Left cardiac atrium (tissue), 4 donors: Measurements from ENCODE around the gene SLC7A4. TPM values are rescaled to one million over a fixed set of nuclear protein-coding genes. Genes with fewer than 3 reads are reported as not detected.
A peak's percentile ranks its signal among the peaks of the same experiment; 100 is the strongest.

Source experiments
- ATAC-seq, 2 donors: fragments of 200-7000 bp; cut with Tn5 transposase; one replicate each; pipeline ENCODE4 v1.9.1; 2020; ENCODE audit warnings: mild to moderate bottlenecking in 2 of 2, moderate library complexity in 2 of 2
- DNase-seq: peaks from one replicate; pipeline ENCODE4 v3.0.0-alpha.2; 2020
- intact Hi-C, 2 donors: fragments of 100-400 bp; cut with DNase I; formaldehyde crosslinking; loops; one replicate each; pipeline versions ENCODE4 v1.14.1 to v1.15.1; 2022 to 2023
- total RNA-seq, 2 donors: library from RNA; stranded (reverse); fragmentation: NEBNext Ultra II Directional; extraction: Animal tissue kit (Norgen Biotek cat#: 25700); gene quantifications; one replicate each; pipeline ENCODE4 v1.2.1, GENCODE V29; 2021
- donor health status: DM: no; HTN: yes; CAD: no.
- donor health status: DM: no; HTN: yes; CAD: no; lungs with severe emphysema.
- donor health status: DM: yes; HTN: yes; CAD: no.
- donor health status: Dilated cardiomyopathy.

The SLC7A4 gene
- total RNA-seq, 2 donors from 2014 or later: 0.47 to 0.68 TPM

DNA sequence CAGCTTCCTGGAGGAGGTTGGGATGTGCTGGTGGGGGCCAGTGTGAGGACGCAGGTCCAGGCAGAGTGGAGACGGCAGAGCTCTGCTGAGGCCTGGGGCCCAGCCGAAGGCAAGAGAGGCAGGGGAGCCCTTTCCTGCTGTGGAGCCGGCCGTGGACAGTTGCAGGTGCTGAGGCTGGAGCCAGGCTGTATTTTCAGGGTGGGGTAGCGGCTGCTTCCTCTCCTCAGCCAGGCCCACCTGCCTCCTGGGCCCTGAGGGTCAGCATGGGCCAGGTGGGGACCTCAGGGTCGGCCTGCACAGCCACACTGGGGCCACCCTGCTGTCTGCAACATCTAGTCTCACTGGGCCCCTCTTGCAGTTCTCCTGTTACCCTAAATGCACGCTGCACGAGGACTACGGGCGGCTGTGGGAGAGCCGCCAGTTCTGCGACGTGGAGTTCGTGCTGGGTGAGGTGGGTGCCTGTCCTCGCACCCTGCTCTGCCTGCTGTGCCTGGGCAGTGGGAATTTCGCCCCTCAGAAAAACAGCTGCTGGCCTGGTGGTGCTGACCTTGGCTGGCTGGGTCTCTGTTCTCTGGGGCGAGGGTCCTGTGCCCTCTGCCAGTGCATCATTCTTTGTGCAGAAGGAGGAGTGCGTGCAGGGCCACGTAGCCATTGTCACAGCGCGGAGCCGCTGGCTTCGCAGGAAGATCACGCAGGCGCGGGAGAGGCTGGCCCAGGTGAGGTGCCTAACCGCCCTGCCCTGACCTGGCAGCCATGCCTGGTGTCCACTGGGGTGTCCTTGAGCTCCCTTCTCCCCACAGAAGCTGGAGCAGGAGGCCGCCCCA is 38.8 kb downstream of the SLC7A4 start:
- intact Hi-C loops: no loop called here
- ATAC-seq: peak in 1 of 2 donors; percentile 2
- no peak for DNase-seq

DNA sequence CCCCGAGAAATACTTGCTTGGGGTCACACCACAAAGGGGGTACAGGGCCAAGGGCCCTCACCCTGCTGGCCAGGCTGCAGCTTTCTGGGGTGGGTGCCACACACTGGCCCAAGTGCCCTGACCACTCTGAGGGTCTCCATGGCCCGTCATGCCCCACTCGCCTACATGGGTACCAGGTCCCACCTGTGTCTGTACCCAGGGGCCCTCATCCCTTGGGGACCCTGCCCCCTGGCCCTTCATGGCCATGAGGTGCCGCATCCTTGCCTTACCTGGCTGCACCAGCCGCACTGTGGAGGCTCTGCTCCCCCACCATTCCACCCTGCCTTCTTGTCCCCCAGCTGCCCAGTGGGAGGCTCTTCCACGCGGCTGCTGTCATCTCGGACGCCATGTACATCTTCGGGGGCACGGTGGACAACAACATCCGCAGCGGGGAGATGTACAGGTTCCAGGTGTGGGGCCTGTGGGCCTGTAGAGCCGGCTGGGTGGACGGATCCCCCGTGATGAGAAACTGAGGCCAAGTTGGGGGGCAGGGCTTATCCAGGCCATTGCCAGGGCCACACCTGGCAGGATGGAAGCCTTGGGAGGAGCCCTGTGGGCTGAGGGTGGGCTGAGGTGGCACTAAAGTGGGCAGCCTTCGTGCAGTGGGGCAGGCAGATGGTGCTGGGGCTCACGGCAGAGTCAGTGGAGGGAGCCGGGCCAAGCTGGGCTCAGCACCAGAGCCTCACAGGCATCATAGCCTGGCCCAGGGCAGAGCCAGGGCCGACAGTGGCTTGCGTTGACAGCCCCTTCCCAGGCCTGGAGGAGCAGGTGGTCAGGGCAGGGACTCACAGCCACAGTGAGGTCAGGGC is 39.7 kb downstream of the SLC7A4 start:
- ATAC-seq: no peak
- DNase-seq: no peak
- intact Hi-C loops: no loop called here

DNA sequence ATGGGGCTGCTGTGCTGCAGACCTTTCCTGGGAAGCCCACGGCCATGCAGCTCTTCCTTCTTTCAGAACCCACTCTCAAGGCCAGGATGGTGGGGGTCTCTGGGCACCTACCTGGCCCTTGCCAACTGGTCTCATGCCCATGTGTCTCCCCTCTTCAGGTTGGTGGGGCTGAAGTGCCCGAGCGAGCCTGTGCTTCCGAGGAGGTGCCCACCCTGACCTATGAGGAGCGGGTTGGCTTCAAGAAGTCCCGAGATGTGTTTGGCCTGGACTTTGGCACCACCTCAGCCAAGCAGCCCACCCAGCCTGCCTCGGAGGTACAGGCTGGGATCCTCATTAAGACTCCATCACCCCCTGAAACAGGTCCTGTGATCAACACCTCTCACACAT is 40.3 kb downstream of the SLC7A4 start:
- DNase-seq (no peak), ATAC-seq (no peak)
- intact Hi-C loops: no loop called here

DNA sequence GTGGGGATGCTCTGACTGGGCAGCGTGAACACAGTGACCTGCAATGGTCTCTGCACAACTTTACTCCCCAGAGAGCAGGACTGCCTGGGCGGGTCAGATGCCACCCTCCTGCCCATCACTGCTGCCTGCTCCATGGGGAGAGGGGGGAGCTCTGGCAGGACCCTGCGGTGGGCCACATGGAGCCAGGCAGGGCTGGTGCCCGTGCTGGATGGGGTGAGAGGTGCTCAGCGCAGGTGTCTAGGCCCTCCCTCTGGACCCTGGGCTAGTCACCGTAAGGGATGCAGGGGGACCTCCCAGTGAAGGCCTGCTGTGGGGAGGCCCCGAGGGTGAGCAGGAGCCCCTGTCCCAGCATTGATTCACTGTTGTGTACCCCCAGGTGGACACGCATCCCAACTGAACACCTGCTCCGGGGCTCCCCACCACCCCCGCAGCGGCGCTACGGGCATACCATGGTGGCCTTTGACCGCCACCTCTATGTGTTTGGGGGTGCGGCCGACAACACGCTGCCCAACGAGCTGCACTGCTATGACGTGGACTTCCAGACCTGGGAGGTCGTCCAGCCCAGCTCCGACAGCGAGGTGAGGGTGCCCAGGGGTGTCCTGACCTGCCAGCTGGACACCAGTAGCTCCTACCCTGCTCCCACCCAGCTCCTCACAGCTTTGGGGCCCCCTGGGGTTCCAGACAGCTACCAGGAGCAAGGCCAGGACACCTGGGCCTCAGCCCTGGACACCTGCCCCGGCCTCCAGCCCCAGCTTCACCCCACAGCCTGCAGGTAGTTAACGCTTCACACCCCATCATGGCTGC is 40.9 kb downstream of the SLC7A4 start:
- ATAC-seq: no peak
- DNase-seq: no peak
- intact Hi-C loops: no loop called here

DNA sequence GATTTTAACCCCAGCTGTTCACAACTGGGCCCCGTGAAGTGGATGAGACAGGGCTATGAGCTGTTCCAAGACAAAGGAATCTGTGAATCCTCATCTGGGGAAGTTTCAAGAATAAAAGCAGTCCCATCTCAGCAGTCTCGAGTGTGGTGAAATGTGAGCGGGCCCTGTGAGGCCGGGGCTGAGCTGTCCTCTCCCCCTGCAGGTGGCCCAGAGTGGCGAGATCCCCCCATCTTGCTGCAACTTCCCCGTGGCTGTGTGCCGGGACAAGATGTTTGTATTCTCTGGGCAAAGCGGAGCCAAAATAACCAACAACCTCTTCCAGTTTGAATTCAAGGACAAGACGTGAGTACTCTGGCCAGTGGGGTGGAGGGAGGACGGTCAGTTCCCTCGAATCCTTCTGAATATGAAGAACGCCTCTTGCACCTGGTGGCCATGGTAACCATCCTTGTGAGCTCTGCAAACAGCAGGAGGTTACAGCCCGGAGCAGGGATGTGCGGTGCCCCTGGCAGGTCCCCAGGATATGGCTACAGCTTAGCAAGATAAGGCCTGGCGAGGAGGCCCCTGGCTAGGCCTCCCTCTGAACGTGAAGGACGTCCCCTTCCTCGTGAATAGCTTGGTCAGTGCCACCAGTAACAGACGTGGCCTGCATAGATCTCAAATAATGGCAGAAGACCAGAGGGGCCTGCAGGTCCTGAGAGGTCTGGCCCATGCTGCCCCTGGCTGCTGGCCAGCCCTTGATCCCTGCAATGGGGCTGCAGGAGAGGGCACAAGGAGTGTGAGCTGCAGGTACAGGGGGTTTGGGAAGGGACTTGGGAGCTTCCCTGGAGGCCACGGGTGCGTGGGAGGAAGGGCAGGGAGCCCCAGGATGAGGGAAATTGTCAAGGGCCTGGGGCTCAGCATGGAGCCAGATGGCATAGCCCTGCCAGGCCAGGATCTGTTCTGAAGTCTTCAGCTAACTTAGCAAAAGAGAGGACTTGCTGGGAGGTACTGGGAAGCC is 41.9 kb downstream of the SLC7A4 start:
- ATAC-seq: no peak
- intact Hi-C loops: no loop called here
- no peak for DNase-seq

DNA sequence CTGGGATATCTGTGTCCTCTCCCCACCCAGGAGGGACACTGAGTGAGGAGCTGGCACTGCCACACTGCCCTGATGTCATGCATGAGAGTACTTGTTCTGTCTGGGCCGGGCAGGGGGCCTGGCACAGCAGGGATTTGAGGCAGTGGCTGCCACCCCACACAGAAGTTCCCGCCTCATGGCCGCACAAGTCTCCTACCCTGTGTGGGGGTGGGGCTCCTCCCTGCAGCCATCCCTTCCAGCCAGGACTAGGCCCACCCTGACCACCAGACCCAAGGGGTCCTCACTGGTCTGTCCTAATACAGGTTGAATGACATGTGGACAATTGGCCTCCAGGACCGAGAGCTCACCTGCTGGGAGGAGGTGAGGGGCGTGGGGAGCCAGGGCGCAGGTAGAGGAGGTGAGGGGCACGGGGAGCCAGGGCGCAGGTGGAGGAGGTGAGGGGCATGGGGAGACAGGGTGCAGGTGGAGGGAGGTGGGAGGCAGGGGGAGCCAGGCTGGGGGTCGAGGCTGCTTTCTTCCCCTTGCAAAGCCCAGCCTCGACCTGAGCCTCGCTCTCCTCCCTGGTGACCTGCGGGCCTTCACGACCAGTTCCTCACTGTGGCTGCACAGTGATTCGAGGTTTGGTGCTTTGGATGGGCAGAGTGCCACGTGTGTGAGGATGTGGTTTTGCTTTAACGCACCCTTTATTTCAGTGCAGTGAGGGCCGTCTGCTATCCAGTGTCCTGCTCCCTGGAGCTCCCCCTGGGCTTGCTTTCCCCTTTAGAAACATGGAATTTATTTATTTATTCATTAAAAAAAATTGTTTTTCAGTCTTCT is 42.8 kb downstream of the SLC7A4 start:
- ATAC-seq (no peak), DNase-seq (no peak)
- intact Hi-C loops: no loop called here

DNA sequence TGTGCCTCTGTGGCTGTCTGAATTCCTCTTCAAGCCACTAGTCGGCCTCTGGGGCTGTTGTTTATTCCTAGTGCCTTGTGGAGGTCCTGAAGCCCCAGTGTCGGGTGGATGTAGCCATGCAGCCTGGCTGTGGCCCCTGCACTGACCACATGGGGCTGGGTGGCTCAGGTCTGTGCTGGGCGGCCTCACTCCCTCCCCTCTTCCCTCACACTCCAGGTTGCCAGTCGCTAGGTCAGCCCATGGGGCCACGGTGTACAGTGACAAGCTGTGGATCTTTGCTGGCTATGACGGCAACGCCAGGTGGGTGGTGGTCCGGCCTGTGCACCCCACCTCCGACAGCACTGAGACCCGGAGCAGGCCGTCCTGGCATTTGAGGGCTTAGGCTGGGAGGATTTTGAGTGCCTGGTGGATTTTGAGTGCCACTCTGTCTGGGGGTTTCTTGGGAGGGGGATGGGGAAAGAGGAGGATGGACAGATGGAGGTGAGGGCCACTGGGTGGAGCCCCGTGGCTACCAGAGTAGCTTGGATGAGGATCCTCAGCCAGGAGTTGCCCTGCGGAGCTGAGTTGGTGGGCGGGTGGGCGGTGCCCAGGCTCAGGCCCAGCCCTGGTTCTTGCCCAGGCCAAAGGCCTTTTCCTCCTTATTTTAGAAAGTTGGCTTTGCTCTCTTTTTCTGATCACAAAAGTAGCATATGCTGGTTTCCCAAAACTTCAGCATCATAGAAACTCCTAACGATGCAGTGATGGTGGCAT is 43.6 kb downstream of the SLC7A4 start:
- intact Hi-C loops: no loop called here
- DNase-seq: no peak
- ATAC-seq: no peak

DNA sequence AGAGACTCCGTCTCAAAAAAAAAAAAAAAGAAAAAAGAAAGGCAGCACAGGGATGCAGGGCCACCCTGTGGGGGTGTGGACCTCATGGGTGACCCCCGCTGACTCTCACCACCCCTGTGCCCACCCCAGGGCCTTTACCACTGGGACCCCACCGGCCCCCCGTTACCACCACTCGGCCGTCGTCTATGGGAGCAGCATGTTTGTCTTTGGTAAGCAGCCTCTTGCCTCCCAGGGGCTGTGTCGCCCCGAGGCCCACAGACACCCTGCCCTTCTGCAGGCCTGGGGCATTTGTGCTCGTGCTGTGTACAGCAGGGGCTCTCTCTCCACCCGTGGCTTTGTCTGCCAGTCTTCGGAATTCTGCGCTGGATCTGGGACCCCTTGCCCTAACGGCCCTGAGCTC is 45.0 kb downstream of the SLC7A4 start:
- DNase-seq (no peak), ATAC-seq (no peak)
- intact Hi-C loops: no loop called here

DNA sequence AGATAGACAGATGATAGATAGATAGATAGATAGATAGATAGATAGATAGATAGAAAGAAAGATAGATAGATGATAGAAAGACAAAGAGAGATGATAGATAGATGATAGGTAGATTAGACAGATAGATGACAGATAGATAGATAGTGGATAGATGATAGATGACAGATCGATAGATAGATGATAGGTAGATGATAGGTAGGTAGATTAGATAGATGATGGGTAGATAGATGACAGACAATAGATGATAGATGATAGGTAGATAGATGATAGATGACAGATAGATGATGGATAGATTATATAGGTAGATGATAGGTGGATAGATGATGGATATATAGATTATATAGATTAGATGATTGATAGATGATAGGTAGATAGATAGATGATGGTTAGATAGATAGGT is 46.0 kb downstream of the SLC7A4 start:
- intact Hi-C loops: no loop called here
- no peak for DNase-seq
- no peak for ATAC-seq

DNA sequence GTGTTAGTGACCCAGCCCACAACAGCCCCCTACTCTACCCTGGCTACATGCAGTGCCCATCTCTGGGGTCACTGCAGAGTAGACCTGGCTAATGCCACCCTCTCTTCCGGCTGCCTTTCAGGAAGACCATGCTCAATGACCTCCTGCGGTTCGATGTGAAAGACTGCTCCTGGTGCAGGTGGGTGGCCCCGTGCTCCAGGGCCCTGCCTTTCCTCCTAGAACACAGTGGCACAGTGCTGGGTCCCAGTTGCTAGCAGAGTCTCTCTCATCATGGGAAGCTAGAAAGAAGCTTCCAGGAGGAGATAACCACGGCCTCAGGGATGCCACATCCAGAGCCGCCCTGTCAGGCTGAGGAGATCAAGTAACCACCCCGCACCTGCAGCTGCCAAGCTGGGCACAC is 46.6 kb downstream of the SLC7A4 start:
- DNase-seq (no peak), ATAC-seq (no peak)
- intact Hi-C loops: no loop called here

DNA sequence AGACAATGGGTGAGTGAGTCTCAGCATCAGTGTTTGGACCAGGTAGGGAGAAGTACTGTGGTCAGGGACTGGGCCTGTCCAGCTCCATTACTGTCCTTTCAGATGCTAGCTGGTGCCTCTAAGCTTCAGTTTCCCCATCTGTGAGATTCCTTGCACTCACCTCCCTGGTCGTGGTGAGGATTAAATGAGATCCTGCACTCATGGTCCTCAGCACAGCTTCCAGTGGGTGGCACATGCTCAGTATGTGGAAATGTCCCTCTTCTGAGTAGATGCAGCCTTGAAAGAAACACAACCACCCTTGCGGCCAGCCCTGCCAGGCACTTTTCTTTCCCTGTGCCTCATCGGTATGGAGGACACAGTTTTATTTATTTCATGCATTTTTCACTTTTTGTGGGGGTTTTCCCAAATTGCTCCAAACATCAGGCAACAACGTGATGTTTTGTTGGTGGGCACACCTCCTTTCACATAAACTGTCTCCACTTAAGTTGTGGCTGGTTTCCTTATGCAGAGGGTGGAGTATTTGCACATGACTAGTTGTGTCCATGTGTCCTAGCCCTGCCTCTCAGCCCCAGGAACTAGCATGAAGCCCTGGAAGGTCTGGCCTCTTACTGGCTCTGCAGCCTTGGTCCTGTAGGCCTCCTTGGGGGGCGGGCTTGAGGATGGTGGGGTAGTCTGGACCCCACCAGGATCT is 49.1 kb downstream of the SLC7A4 start:
- ATAC-seq (no peak), DNase-seq (no peak)
- intact Hi-C loops: no loop called here

DNA sequence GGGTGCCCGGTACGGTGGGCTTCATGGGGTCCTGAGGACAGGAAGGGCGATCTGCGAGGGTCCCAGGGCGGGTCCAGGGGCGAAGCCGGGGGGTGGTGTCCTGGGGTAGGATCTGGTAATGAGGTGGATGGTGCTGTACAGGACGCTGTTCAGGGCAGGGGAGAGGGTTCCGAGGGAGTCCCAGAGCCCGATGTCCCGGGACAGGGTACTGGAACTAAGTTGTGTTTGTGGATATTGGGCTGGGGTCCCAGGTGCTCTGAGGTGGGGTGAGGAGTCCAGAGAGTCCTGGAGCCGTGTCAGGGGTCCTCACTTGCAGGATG is 49.8 kb downstream of the SLC7A4 start:
- DNase-seq: no peak
- intact Hi-C loops: no loop called here
- peak; percentile 8 to 24 for ATAC-seq

DNA sequence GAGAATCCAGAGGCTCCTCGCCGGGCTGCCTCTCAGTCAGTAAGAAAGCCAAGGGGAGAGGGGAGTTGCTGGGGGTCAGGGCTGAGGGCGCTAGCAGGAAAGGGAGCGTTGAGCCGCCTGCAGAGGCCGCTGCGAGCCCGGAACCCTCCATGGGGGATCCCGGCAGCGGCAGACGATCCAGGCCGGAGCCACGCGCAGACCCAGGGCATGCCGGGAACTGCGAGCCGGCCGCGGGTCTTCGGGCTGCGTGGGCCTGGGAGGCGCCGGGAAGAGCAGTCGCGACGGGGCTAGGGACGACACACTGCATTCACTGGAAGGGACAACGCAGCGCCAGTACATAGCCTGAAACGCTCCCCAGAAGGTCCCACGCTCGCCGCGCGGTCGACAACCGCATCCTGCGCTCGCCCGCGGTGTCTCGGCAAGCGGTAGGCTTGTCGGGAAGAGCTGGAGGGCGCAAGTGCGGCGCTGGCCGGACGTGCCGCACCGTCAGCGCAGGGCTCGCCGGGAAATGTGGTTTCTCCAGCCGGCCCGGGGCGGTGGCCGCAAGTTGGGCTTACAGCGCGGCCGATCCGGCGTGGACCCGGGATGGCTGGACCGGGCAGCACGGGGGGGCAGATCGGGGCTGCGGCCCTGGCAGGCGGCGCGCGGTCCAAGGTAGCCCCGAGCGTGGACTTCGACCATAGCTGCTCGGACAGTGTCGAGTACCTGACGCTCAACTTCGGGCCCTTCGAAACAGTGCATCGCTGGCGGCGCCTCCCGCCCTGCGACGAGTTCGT is 50.4 kb downstream of the SLC7A4 start, which contains the start of gene LZTR1:
LZTR1 (plus strand) TSS at position 511 of the 776 bp plus-strand sequence; CDS start at position 586, 75 bp downstream.
- ATAC-seq: peak; percentile 93 to 94
- intact Hi-C loops: no loop called here
- peak; percentile 88 for DNase-seq

DNA sequence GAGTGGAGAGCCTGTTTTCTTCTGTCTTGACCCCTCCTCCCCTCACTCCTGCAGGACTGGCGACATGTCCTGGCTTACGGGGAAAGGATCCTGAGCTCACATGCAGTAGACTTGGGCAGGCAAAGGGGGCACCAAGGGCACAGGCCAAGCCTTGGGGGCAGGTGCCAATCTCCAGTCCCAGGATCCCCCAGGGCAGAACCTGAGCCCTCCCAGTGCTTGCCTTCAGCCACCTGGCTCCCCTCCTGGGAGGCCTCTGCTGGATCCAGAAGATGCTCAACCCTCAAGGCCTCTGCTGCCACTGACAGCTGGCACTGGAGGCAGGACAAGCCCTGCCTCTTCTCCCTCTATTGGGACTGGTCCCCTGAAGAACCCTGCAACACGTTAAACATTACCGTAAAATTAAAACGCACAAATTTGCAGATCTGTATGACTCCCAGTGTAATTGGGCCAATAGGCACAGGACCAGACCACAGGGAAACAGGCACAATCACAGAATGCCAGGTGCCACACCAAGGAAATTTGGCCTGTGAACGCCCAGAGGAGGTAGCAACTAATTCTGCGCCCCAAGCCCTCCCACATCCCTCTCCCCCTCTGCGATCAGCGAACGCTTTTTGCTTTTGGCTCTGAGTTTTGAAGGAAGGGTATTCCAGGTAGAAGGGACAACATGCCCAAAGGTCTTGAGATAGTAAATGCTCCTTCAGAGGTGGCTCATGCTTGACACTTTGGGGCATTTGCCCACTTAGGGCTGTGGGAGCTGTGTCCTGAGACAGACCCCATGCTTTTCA is 51.2 kb downstream of the SLC7A4 start:
- intact Hi-C loops: no loop called here
- no peak for ATAC-seq
- no peak for DNase-seq

DNA sequence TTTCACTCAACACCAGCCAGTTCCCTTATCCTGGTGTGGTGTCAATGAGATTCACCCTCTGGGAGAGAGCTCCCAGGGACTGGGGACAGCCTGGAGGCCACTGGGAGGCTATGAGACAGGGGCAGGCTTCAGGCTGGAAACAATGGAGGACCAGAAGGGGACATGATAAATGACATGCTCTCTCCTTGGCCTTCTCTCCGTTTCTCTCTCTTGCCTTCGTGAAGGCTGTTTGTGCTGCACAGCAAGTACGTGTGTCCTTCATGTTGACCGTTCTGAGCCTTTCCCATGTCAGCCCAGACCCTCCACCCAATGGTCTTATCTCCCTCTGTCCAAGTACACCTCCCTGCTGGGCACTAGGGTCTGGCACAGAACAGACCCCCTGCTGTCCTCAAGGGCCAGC is 51.8 kb downstream of the SLC7A4 start:
- ATAC-seq (no peak), DNase-seq (no peak)
- intact Hi-C loops: no loop called here
